Pancreas (tissue), 10 donors: Measurements from ENCODE around the gene LRP8. TPM values are rescaled to one million over a fixed set of nuclear protein-coding genes. Genes with fewer than 3 reads are reported as not detected.

Experiments used
- ATAC-seq, 4 donors: fragments of 200-7000 bp; cut with Tn5 transposase; one replicate each; pipeline versions ENCODE4 v1.8.0 to v1.9.1; 2020; ENCODE audit warnings: mild to moderate bottlenecking in 4 of 4, moderate library complexity in 4 of 4
- DNase-seq, 6 donors: peaks; one replicate each; pipeline ENCODE4 v3.0.0-alpha.2; 2020
- FAIRE-seq: peaks from 2 replicates; lab custom pipeline; 2012; peaks lifted over from hg19 to GRCh38; lab: Jason Lieb, UNC
- H3K27ac ChIP-seq, 4 donors: fragments of 200-600 bp; sonication (generic); 1 replicate in 3 of 4; 2 replicates in 1 of 4; pipeline versions ENCODE4 v1.5.0 to v1.8.0; 2020
- H3K27me3 ChIP-seq, 4 donors: fragments of 200-600 bp; one replicate each; pipeline ENCODE4 v1.8.0; 2021
- H3K36me3 ChIP-seq, 3 donors: fragments of 200-600 bp; sonication (generic) in 1 of 3; one replicate each; pipeline versions ENCODE4 v1.5.0 to v1.8.0; 2020 to 2021
- H3K4me1 ChIP-seq, 3 donors: fragments of 200-600 bp; one replicate each; pipeline ENCODE4 v1.8.0; 2021
- H3K4me3 ChIP-seq, 4 donors: fragments of 200-600 bp; sonication (generic) in 2 of 4; one replicate each; pipeline versions ENCODE4 v1.5.0 to v1.8.0; 2020 to 2021
- H3K9me3 ChIP-seq, 4 donors: fragments of 200-600 bp; one replicate each; pipeline ENCODE4 v1.8.0; 2021
- WGBS, 2 donors: extraction: QIAGEN DNeasy Blood & Tissue Kit; methylation state at CpG; one replicate each; pipeline ENCODE4 v1.1.7; 2013; 5-methylcytosine and 5-hydroxymethylcytosine counted together
- intact Hi-C, 3 donors: fragments of 100-400 bp; cut with DNase I; formaldehyde crosslinking; loops; one replicate each; pipeline versions ENCODE4 v1.11.1 to v1.14.2; 2022
- polyA plus RNA-seq, 2 donors: library from polyadenylated mRNA; stranded (reverse); fragments of 200-250 nt; gene quantifications; one replicate each; pipeline ENCODE4 v1.2.3, GENCODE V29; 2013
- total RNA-seq, 6 donors: library from RNA; stranded (reverse); fragmentation: NEBNext Ultra II Directional in 4 of 6; extraction: Animal tissue kit (Norgen Biotek cat#: 25700) in 4 of 6; gene quantifications; one replicate each; pipeline versions ENCODE4 v1.2.1 to v1.2.4, GENCODE V29; 2021 to 2023
- TF ChIP-seq, protein P1 (sequence below), 4 donors: fragments of 200-600 bp; sonication (generic) in 3 of 4; IDR thresholded peaks; one replicate each; pipeline versions ENCODE4 v1.5.0 to v1.8.0; 2021; ENCODE audit warnings: antibody characterized with exemption in 4 of 4
- donor health status: healthy with polysubstance abuse.
- donor health status: DM: no; HTN: no; CAD: no; lungs with moderate emphysema.
- donor health status: DM: no; HTN: no; CAD: no.
- donor health status: control.
- donor health status: control.
- donor health status: Bipolar disorder and iron deficiency.
- donor health status: DM: yes; HTN: yes; CAD: no.
- donor health status: DM: no; HTN: no; CAD: no.
- donor health status: DM: no; HTN: no; CAD: no.
- donor health status: DM: yes; HTN: yes; CAD: no.

The LRP8 gene
- total and polyA plus RNA-seq, 8 donors, result 0.08 to 2.3 (median 0.59) TPM

DNA sequence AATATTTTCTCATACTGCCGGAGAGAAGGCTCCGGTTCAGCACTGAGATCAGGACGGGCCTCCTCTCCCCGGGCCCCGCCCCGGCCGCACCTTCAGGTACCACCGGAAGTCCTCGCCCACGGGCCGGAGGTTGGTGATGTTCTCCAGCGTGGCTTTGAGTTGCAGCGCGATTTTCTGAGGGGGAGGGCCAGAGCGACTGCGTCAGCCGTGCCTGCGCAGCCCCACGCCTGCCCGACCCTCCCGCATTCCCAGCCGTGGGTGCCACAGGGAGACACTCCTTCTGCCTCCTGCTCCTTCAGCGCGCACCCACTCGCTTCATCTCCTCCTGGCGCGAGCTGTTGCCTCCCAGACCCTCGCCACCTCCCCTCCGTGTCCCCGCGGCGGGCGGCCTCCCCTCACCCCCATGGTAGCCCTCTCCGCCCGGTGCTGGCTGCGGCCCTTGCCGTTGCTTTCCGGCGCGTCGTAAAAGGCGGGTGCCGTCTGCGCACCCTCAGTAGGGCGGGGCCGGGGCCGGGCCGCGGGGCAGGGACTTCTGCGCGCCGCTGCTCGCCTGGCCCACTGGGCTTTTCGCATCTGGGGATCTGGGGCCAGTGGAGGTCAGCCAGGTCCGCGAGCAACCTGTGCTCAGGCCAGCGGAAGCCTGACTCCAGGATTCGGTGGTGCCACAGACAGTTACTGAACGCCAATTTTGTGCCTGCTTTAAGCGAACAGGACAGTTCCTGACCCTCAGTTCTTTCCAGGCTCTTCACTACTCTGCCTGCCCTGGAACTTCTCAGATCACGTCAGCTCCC is 107.5 kb downstream of the LRP8 start, which contains the start of gene CZIB:
Gene CZIB, minus strand, starts transcription at position 464 of the 791 bp plus-strand sequence. Its CDS starts 59 bp downstream, at position 405.
- Histone ChIP-seq H3K27me3 (no peaks in the 10 kb centered on the region), H3K9me3 (no peaks in the 10 kb centered on the region), H3K4me3 (peak within 1 kb of the TSS; percentile 51 to 100 (median 64)), H3K27ac (peak within 1 kb of the TSS; percentile 82 to 98 (median 91)), H3K36me3 (no peaks in the 10 kb centered on the region), H3K4me1 (peaks cover 0 to 10% (median 3%) of the 10 kb centered on the region in 3 donors)
- FAIRE-seq (no peak), DNase-seq (peak; percentile 93 to 99 (median 95)), ATAC-seq (peak; percentile 95 to 99 (median 98))
- TF ChIP-seq, protein P1, sequence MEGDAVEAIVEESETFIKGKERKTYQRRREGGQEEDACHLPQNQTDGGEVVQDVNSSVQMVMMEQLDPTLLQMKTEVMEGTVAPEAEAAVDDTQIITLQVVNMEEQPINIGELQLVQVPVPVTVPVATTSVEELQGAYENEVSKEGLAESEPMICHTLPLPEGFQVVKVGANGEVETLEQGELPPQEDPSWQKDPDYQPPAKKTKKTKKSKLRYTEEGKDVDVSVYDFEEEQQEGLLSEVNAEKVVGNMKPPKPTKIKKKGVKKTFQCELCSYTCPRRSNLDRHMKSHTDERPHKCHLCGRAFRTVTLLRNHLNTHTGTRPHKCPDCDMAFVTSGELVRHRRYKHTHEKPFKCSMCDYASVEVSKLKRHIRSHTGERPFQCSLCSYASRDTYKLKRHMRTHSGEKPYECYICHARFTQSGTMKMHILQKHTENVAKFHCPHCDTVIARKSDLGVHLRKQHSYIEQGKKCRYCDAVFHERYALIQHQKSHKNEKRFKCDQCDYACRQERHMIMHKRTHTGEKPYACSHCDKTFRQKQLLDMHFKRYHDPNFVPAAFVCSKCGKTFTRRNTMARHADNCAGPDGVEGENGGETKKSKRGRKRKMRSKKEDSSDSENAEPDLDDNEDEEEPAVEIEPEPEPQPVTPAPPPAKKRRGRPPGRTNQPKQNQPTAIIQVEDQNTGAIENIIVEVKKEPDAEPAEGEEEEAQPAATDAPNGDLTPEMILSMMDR (IDR thresholded peaks at IDR 0.05), result no peak
- intact Hi-C loops, result no loop called here
- 0 to 1% methylated on average over 51 to 61 of the region's 61 CpGs for WGBS, 2 donors

DNA sequence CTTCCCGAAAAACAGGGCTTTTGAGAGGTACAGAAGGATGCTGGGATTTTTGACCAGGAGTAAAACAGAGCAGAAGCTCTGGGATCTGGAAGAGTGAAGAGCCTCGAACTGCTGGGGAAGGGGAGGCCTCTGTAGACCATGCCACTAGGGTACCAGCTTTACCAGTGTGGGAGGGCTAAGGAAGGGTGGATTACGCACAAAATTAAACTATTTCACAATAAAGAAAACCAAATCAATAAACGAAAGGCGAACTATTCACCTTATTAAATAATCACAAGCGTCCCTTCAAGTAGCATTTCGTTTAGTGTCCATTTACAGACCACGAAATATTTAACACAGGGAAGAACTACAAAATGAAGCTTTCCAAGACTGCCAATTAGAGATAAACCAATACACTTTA is 108.2 kb downstream of the LRP8 start:
- WGBS, 2 donors, result 12 to 16% methylated on average over 8 of the region's 8 CpGs
- Histone ChIP-seq H3K4me3 (peak overlapping the region; percentile 51 to 100 (median 64)), H3K9me3 (no peaks in the 10 kb centered on the region), H3K4me1 (peaks cover 0 to 10% (median 3%) of the 10 kb centered on the region in 3 donors), H3K27ac (peak overlapping the region; percentile 82 to 98 (median 91)), H3K27me3 (no peaks in the 10 kb centered on the region), H3K36me3 (peaks cover 0 to 5% (median 0%) of the 10 kb centered on the region in 3 donors)
- TF ChIP-seq, protein P1 (IDR thresholded peaks at IDR 0.05), result no peak
- ATAC-seq (no peak), DNase-seq (no peak), FAIRE-seq (no peak)
- intact Hi-C loops, result no loop called here

DNA sequence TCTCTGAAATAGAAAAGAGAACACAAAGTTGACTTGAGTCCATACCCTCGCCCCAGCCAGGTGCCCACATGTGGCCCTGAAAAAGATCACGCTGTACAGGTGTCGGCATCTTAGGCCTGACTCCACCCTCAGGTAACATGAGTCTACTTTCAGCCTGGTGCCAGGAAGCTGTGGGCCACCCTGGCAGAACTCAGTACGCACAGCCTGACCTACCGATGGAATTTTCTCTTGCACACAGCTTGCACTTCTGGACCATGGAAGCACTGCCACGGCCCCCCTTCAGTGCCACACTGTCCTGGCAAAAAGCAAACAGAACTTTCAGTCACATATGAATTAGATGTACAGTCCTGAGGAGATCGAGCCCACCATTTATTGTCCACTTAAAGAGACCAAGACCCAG is 109.7 kb downstream of the LRP8 start:
- intact Hi-C loops, result no loop called here
- Histone ChIP-seq H3K4me1 (peaks cover 0 to 10% (median 3%) of the 10 kb centered on the region in 3 donors), H3K4me3 (no peak overlapping the region), H3K27me3 (no peaks in the 10 kb centered on the region), H3K9me3 (no peaks in the 10 kb centered on the region), H3K36me3 (peaks cover 0 to 20% (median 11%) of the 10 kb centered on the region in 3 donors), H3K27ac (no peak overlapping the region)
- TF ChIP-seq, protein P1 (IDR thresholded peaks at IDR 0.05), result no peak
- FAIRE-seq, result no peak
- no peak for DNase-seq
- WGBS, 2 donors, result 60 to 72% methylated on average over 7 of the region's 7 CpGs
- no peak for ATAC-seq

DNA sequence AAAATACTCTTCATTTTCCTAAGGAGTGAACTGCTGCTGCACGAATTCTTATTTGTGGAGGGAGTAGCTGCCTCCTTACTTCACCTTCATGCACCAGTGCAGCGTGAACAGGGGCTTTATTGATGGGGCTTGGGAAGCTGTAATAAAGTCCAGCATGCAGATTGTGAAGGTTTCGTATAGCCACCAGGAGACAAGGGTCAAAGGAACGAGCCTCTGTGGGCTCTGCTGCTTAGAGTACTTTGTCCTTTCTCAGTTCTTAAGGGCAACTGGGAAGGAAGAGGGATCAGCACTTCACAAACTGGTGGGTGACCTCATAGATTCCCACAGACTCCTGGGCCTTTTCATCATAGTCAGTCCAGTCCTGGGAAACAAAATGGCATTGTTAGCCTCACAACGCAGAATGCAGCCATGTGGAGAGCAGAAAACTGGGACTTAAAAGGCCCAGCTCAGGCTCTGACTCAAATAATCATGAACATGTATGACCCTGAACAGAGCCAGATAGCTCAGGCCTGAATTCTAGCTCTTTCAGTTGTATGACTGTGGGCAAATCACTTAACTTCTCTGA is 113.4 kb downstream of the LRP8 start:
- Histone ChIP-seq H3K4me1 (peaks cover 0 to 3% (median 1%) of the 10 kb centered on the region in 3 donors), H3K27me3 (no peaks in the 10 kb centered on the region), H3K9me3 (no peaks in the 10 kb centered on the region), H3K27ac (no peak overlapping the region), H3K4me3 (no peak overlapping the region), H3K36me3 (peaks cover 4 to 38% (median 32%) of the 10 kb centered on the region in 3 donors)
- TF ChIP-seq, protein P1 (IDR thresholded peaks at IDR 0.05), result no peak
- FAIRE-seq, result no peak
- intact Hi-C loops, result no loop called here
- no peak for ATAC-seq
- no peak for DNase-seq
- WGBS, 2 donors, result 86 to 94% methylated on average over 5 of the region's 5 CpGs
